ENCODE data around the gene TUBA4A.
"Not testable (repeated sequence)": the region's sequence is repeated elsewhere in the genome, so short reads cannot be mapped to it uniquely, and the experiment has no call there.

TUBA4A gene

GRCh38 chr2:219204425-219205164, 49.1 kb downstream of the TUBA4A start:
- H3K4me3 ChIP-seq (ENCODE audit: low read depth, low read length), result no peak overlapping the region
- no peak for TF ChIP-seq CTCF (IDR thresholded peaks at IDR 0.05; ENCODE audit: borderline replicate concordance, insufficient read depth, low read depth, low read length)

- not testable (repeated sequence) for H3K4me3 ChIP-seq (ENCODE audit: low read depth, low read length)
These were observed 52.4 kb downstream of the TUBA4A start for GRCh38 chr2:219201331-219201730.

GRCh38 chr2:219200502-219201326, 53.0 kb downstream of the TUBA4A start:
- H3K4me3 ChIP-seq (ENCODE audit: low read depth, low read length), result not testable (repeated sequence)
